DMS79 treated with DMSO at 0.1 percent for 48 hours (cell line): ENCODE measurements around the gene TENM3.

Source experiments
- DNase-seq: peaks from one replicate; lab custom pipeline; 2025; lab: John Stamatoyannopoulos, UW

The TENM3 gene

DNA sequence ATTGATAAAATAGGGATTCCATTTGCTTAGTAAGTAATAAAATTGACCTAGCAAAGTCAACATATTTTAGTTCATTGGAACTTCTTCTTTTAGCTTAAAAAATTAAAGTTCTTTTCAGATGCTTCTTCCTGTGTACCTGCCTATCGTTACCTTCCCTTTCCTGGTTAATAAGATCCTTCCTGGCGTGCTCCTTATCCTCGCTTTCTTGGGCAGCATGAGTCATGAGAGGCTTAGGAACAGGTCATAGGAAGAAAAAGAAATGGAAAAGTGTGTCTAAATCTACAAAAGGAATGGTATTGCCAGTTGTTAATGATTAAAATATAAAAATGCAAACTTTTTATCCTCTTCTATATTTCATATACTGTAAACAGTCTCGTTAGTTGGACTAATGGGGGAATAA is 503.7 kb downstream of the TENM3 start:
- no peak for DNase-seq

DNA sequence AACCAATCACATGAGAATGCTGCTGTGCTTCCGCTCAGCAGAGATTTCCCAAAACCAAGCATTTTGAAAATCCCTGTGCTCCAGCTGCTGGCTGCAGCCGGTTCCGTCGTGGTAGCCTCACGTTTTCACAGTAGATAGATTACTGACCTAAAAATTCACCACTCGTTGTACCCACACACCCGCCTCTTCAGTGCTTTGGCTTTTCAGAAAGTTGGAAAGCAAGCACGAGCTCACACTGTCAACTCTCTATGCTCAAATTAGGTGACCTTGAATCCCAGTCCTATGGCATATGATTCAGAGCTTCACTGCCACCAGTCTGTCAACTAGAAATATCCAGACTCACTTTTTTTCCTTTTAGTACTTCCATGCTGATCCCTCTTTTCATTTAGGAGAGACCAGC is 505.1 kb downstream of the TENM3 start:
- no peak for DNase-seq

DNA sequence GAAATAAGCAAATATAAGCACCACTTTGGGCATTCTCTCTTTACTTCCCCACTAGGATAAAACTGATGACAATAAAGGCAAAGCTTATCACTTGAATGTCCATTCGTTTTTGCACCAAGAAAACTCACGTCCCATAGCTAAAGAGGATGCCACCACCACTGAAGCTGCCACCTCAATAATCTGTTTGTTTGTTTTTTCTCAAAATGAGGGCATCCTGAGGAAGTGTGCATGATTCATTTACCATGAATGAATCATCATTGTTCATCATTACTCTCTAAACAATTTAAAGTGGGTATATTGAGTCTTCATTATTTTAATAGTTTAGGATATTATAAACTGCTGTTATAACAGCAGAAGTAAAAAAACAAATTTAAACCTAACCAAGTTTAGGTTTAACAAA is 505.7 kb downstream of the TENM3 start:
- no peak for DNase-seq

DNA sequence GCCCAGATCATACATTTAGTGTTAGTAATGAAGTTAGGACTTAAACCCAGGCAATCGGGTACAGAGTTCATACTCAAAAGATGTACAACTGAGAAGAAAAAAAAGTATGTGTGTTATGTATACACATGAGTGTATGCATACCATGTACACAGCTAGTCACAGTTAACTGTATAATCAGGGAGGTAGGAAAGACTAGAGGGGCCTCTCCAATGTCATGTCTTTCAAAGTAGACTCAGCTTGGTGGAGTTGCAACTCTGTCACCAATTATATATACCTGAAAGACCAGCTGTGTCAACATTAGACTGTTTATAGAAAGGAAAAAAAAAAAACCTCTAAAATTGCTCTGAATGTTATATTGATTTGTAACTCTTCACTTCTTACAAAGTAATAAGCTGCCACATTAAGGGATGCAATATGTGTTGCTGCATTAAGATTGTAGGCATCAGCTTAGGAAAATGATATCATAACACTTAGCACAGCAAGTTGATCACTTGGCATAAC is 506.5 kb downstream of the TENM3 start:
- DNase-seq: peak; percentile 25

DNA sequence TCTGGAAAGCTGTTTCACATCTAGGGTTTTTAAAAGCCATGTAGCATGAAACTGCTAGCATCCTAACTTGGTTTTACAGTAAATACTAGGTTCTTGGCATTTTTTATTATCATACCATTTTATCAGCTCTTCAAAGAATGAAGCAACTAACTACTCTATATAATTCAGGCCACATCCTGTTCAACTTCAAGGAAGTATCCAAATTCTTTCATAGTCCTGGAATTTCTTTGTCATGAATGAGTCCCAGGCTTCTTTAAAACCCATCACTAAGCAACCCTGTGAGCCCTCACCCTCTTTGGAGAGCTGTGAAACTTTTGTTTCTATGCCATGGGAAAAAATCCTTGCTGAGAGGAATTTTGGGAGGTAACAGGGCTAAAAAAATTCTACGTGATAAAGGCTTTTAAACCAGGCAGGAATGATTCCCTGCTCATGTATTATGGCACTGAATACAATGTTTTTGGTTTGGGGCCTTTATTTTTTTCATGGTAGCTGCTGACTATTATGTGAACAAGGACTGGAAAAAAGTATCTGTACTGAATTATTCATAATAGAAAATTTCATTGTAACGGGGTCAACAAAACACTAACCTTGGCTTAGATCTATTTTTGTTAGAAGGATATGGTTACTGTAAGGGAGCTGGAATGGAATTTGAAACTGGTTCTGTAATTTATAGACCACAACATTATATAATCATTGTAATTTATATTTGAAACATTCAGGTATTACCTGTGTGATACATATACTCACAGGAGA is 509.1 kb downstream of the TENM3 start:
- no peak for DNase-seq

DNA sequence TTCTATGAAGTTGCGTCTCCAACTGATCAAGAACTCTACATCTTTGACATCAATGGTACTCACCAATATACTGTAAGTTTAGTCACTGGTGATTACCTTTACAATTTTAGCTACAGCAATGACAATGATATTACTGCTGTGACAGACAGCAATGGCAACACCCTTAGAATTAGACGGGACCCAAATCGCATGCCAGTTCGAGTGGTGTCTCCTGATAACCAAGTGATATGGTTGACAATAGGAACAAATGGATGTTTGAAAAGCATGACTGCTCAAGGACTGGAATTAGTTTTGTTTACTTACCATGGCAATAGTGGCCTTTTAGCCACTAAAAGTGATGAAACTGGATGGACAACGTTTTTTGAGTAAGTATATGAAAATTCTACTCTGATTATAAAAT is 511.7 kb downstream of the TENM3 start:
- no peak for DNase-seq

DNA sequence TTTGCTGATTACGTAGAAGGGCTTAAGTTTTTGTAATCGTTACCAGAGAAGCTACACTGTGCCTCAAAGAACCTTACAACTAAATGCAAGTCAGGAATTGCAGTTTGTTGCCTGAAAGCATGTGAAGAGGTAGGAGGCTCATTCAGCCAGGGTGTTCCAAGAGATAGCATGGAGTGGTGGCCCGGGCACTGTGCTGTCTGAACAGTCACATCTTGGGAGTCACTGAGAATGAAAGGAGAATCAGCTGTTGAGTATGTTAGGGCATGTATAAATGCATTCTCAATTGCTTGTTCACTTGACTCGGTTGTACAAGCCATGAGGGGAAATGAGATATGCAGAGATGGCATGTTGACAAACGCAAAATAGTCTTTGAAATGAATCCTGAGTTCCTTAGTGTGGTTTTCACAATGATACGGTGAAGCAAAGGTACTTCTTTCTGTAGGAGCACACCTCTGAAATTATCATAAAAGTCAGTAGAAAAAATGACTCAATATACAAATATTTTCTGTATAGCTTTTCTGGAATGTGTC is 513.0 kb downstream of the TENM3 start:
- no peak for DNase-seq

DNA sequence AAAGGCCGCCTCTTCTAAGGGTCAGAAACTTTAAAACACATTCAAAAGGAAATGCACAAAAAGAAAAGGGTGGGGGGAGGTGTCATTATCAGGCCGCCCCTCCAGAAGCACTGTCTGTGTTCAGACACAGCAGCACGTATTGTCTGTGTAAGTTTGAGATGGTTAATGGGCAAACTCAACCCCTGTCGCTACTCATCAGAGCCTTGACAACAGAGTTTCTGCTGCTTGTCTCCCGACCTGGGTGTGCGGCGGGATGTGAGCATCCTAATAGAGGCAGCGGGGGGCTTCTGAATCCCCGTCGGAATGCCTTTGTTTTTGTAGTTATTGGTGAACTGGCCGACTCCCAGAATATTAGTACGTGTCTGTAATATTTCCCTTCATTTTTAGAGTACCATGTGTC is 515.1 kb downstream of the TENM3 start:
- no peak for DNase-seq

DNA sequence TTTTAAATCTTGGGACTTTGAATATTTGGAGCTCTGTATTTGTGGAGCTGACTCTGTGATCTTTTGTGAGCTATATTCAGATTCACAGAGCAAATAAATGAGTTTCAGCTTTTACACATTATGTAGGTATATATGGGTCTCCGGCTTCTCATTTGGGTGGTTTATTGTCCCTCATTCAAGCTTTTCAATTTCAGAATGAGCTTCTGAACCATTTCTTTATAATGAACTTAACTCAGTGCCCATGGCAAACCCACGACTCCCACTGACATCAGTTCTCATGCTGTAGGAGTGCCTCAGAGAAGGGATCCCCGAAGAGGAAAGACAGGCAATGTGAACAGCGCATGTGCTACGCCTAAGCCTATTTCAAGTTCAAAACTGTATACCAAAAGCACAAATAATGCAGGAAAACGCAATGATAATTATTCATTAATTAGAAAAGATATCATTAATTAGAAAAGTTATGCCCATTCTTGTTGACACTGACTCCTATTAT is 517.4 kb downstream of the TENM3 start:
- no peak for DNase-seq

DNA sequence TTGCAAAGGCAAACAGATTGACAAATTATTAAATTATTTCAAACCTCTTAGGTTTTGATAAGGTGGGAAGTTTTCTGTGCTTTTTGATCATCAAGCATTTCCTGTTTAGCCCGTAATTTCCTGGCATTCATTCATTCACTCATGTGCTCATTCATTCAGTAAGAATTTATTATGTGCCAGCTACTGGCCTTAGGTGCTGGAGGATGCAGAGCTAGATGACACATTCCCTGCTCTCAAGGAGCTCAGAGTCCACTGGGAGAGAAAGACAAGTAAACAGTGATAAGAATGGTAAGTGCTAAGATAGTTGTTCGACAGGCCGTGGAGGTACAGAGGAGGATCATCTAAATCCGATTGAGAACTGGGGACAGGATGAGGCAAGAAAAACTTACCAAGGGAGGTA is 520.9 kb downstream of the TENM3 start:
- no peak for DNase-seq

DNA sequence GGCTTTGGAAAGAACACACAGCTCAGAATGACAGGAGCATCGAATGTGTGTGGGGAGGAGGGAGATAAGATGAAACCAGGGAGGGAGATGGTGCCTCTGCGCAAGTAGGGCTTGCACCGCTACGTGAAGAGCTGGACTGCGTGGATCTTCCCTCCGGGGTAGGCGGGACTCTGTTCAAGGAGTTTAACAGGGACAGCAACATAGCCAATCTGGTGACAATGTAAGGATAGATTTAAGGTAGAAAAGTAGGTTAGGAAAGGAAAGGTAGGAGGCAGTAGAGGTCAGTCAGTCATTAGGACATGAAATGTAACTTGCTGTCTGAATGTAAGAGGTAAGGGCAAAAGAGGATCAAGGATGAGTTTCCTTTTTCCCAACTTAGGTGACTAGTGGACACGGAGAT is 521.4 kb downstream of the TENM3 start:
- no peak for DNase-seq

DNA sequence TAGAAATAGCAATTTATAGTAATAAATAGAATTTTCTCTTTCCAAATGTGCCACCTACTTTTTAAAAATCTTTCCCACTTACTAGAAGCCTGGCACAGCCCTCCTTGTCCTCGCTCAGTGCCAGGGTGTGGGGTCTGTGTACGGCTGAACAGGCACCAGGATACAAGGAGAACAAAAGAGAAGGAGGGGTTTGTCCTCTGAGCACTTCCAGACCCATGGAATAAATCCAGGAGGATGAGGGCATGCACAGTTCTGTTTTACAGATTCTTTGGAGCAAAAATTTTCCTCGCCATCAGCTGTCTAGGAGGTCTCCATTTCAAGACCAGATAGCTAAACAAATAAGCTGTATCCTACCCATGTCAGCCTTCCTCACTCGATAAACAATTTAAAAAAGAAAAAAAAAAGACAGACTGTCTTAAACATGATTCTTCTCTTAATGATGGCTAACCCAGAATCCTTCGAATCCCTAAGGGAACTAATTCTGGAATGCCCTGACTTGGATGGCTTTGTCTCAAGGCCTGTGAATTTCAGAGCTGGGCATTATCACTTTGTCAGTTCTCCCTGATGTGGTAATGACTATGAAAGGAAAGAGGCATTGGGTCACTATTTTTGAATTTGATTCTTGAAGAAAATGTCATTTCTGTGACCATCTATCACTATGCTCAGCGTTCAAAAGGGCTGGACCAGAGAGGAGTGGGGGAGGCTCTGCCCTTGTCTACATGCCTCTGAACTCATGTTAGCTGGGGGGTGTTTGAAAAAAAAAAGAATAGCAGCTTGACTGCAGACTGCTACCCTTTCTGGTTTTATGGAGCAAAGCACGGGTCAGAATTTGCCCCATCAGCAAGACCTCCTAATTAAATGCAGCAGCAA is 523.0 kb downstream of the TENM3 start:
- no peak for DNase-seq

DNA sequence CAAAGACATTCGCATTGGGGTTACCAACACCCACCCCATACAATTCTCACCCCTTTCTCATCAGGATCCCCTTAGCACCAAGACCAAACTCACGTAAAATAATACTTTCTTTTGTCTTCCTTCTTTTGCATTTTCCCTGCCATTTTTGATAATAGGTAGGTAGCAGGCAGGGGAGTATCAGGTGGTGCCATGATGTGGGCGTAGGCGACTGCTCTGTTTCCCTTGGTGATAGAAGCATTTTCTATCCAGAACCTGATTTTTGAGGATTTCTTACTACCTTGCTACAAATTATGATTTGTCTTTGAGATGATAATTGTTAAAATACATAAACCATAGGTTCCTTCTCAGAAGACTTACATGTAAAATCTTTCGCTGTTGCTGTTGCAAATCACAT is 523.7 kb downstream of the TENM3 start:
- no peak for DNase-seq

DNA sequence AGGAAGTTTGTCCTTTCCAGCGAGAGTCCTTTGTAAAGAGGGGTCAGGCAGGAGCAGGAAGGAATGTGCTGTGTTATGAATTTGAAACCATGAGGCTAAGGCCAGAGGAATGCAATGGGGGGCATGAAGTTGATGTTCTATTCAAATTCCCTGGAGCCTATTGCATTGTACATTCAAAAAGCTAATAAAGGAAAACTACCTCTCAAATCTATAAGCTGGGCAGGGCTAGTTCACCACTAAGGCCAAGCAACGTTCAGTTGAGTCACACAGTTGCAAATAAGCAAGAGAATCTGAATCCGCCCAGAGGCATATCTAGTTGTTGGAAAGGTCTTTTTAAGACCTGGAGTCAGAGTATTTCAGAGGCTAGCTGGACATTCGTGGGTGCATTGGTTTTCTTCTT is 525.6 kb downstream of the TENM3 start:
- DNase-seq: no peak

DNA sequence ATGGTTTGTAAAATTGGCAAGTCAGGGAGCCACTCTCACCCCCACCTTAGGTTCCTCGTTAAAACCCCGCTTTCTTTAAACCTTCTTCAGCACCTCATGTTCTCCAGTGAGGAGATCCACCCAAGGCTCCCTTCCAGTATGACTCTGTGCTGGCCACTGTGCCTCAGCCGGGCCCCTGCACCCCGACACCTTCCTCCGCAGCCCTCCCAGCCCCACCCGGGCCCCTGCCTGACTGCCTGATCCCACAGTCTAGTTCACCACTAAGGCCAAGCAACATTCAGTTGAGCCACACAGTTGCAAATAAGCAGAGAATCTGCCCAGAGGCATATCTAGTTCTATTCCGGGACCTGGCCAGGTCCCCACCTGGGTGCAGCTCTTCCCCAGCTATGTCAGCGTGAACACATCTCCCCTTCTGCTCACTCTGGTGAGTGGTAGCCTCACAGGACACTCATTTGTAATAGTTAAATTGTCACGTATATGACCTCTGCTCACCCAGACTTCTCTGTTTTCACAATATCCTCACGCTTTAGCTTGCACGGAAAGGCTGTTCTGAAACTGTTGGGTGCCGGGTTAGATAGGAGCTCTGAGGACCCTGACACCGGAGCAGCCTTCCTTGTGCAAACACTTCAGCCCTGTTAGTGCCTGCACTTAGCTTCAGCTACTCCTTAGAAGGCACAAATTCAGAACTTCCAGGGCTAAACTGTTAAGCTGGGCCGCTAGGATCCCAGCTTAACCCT is 527.2 kb downstream of the TENM3 start:
- peak; percentile 60 for DNase-seq

DNA sequence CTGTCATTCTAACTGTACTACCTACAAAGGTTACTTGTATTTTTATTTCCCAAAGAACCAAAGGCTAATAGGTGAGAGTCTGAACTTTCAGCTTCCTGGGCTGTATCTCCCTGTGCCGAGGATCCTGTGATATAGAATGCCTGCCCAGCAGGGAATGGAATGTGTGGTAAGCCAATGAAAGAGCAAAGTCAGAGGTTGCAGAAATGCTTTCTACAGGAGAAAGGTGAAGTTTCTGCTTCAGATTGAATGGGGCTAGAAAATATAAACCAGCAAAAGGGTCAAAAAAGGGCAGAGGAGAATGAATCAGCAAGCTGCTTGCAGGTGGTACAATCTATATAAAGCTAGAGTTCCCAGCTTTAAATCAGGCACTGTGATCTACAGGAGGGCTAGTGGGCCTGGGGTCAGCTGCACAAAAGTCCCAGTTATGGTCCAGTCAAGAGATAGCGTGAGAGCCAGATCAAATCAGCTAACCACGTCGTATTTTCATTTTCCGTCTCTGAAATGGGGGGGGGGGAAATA is 527.9 kb downstream of the TENM3 start:
- no peak for DNase-seq

DNA sequence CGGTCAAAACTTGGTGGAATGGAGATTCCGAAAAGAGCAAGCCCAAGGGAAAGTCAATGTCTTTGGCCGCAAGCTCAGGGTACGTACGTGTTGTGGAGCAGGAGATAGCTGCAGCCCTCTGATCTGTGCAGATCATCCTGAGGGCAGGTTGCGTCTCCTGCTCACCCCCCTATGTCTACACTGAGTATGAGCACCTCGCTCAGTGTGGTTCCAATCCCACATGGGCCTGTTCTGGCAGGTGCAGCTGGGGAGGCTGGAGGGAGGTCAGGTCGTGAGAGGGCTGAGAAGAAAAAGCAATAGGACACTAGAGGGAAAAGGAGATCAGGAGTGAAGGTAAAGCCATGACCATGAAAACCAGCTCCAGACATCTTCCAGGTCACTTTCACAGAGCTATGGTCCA is 531.9 kb downstream of the TENM3 start:
- no peak for DNase-seq

DNA sequence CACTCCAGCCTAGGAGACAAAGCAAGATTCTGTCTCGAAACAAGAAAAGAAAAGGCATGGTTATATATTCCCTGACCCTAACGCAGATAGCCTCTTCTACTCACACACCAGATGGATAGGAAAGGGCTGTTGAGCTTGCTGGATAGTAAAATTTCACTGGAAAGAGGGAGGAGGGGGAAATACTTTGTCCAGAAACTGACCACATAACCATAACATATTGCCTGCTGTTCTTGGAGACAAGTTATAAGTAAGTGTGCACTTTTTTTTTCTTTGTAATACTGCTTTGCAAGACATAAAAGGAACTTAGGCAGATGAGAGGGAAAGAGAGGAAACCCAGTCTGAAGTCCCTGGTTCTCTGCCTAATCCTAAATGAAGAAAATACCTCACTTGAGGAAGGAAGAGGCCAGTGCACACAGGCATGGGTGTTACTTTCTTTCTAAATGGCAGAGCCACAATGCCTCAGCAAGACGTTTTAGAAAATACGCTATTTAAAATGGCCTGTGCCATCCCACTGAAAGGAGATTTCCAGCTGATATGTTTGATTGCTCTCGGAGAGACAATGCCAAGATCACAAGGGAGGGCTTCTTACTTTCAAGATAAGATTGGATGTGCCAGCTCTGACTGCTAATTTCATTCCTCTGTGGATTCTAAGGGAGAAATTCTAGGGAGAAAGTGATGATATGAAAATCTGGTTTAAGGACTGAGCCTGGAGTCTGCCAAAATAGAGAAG is 533.3 kb downstream of the TENM3 start:
- DNase-seq: no peak

DNA sequence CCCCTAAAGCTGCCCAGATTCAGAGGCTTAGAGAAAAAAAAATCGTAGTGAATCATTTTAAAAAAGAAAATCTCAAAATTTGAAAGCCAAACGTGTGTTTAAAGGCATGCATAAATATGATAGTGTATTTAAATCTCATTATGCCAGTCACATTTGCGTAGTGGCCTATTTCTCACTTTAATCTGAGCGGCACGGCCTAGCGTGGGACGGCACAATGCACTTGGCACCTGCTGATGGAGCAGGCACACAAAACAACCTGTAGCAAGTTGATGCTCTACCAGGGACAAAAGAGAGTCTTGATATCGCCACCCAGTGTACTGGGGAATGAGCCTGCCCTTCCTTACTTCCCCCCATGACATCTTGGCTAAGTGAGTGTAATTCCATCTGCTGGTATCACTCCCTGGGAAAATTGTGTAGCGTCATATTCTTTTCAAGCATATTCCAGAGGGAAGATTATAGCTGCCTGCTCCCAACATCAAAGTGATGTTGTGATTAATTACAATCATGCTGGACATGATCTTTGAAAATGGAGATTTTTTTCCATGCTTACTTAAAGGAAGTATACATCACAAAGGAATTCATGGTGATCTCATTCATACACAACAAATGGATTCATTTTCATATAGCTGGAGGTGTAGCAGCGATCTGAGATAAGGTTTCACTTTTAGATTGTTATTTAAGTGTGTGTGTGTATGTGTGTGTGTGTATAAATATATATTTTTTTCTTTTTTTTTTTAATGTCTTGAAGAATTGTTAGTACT is 535.2 kb downstream of the TENM3 start:
- DNase-seq: no peak

DNA sequence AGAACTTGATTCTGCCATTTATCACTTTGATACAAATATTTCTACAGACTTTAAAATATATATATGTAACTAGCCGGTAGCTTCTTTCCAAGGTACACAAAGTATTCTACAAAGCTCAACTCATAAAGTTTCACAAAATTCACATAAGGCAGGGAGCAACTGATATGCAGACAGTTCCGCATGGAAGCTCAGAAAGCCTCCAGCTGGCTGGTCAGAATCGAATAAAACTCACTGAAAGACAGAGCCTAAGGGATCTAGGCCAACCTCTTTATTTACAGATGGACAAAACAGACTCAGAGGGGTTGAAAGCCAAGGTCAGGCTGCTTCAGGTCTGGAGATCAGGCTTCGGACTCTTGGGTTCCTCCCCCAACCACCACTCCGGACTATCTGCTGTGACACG is 543.8 kb downstream of the TENM3 start:
- DNase-seq: no peak
